ENCODE measurements around the gene MRPS10. TPM values are rescaled to one million over a fixed set of nuclear protein-coding genes. Genes with fewer than 3 reads are reported as not detected.

Gene MRPS10
- total and polyA plus RNA-seq, 10 of the 15 experiments (the other 5 are each of a cell fraction or from before 2014, with no cell fraction given), result 28.5 to 83.3 (median 52.8) TPM

GRCh38 chr6:42168650-42169049 is 49.0 kb downstream of the MRPS10 start:
- WGBS (ENCODE audit: insufficient coverage, insufficient replicate concordance, low lambda C conversion rate, missing lambda C conversion rate), result 58% methylated on average over 6 of the region's 6 CpGs
- intact Hi-C loops (cut with micrococcal nuclease; ENCODE audit: unreplicated experiment) (no loop called here), in situ Hi-C loops (cut with MboI) (loop anchor here (5.0 kb wide), 1 partner anchor 91 kb away; no protein-coding TSS in a partner anchor)
- Histone ChIP-seq H3K4me2 (ENCODE audit: control insufficient read depth, insufficient read depth) (no peak overlapping the region), H3K27ac (ENCODE audit: control insufficient read depth, insufficient read depth) (no peak overlapping the region), H3K9ac (ENCODE audit: control insufficient read depth, insufficient read depth, low read length) (no peak overlapping the region), H3K9me3 (replicated peaks; ENCODE audit: control insufficient read depth, insufficient read depth, low read length) (no peaks in the 10 kb centered on the region), H4K20me1 (ENCODE audit: control insufficient read depth, insufficient read depth) (no peaks in the 10 kb centered on the region), H3K4me3 (no peak overlapping the region), H3K79me2 (ENCODE audit: control insufficient read depth, insufficient read depth, low read length) (no peaks in the 10 kb centered on the region), H3K27me3 (replicated peaks in 1 of 2; ENCODE audit: control insufficient read depth in 2 of 2, insufficient read depth in 2 of 2, low read length in 1 of 2) (peaks cover 0 to 2% of the 10 kb centered on the region in 2 experiments; a peak in 2 of 4 replicates), H3K36me3 (ENCODE audit: control insufficient read depth in 2 of 2, insufficient read depth in 2 of 2, low read length in 1 of 2) (no peaks in the 10 kb centered on the region), H2AFZ (ENCODE audit: control insufficient read depth, low read depth, low read length) (no peak overlapping the region), H3K4me1 (ENCODE audit: control insufficient read depth, insufficient read depth, low read length) (no peaks in the 10 kb centered on the region)
- TF ChIP-seq EP300 (IDR thresholded peaks at IDR 0.05; ENCODE audit: borderline replicate concordance in 1 of 2, control insufficient read depth in 1 of 2, low read depth in 2 of 2, low read length in 2 of 2), result no peak
- peak in 1 of 3 experiments; percentile 32; a peak in 2 of 6 replicates for TF ChIP-seq CTCF (IDR thresholded peaks at IDR 0.05 in 2 of 3, conservative IDR thresholded peaks at IDR 0.05 in 1 of 3; ENCODE audit: control insufficient read depth in 2 of 3, extremely low read depth in 1 of 3, insufficient read depth in 1 of 3, low read depth in 3 of 3, low read length in 3 of 3)
- ATAC-seq (no peak), FAIRE-seq (no peak), DNase-seq (ENCODE audit: low read depth, low spot score) (no peak)
- ChIA-PET RAD21 (ENCODE audit: unreplicated experiment) (interaction anchor here (0.8 to 3.0 kb wide), 6 partner anchors 46 to 383 kb away, joined by 3 to 14 read pairs (median 7); no protein-coding TSS in a partner anchor), CTCF (interaction anchor here (0.9 to 3.1 kb wide), 10 partner anchors 45 to 392 kb away, joined by 3 to 31 read pairs (median 4); no protein-coding TSS in a partner anchor), SMC1A (ENCODE audit: uncharacterized antibody, unreplicated experiment) (interaction anchor here (0.7 to 3.3 kb wide), 6 partner anchors 46 to 379 kb away, joined by 3 to 16 read pairs (median 4); no protein-coding TSS in a partner anchor), POLR2A (interaction anchor here (0.5 to 0.6 kb wide), 2 partner anchors 241 to 297 kb away, joined by 3 read pairs; no protein-coding TSS in a partner anchor)
- no TSS peak for BruUV-seq (replicated peaks)

Data from GM12878 (cell line).